MM.1S (cell line): ENCODE data around the gene PPP6R1.

Experiments used
- DNase-seq: peaks from one replicate; pipeline ENCODE4 v3.0.0-alpha.2; 2015
- H2AFZ ChIP-seq: fragments of 300-600 bp; sonication (generic); 2 replicates; pipeline ENCODE4 v1.6.0; 2016; ENCODE audit warnings: antibody characterized with exemption, low read length
- H3F3A ChIP-seq: fragments of 300-600 bp; sonication (generic); 2 replicates; pipeline ENCODE4 v1.6.1; 2016; ENCODE audit warnings: mild to moderate bottlenecking, antibody characterized with exemption, low read length, moderate library complexity, mixed read lengths; ENCODE audit not compliant: insufficient read depth
- H3K27ac ChIP-seq: fragments of 300-600 bp; sonication (generic); 2 replicates; pipeline ENCODE4 v1.5.1; 2016; ENCODE audit warnings: mild to moderate bottlenecking, low read length
- H3K27me3 ChIP-seq: fragments of 300-600 bp; sonication (generic); replicated peaks from 2 replicates; pipeline ENCODE4 v1.6.0; 2016; ENCODE audit warnings: low read length; ENCODE audit not compliant: insufficient read depth
- H3K36me3 ChIP-seq: fragments of 300-600 bp; sonication (generic); replicated peaks from 2 replicates; pipeline ENCODE4 v1.6.1; 2016; ENCODE audit warnings: mild to moderate bottlenecking, low read length, mixed read lengths; ENCODE audit not compliant: insufficient read depth
- H3K4me1 ChIP-seq: fragments of 300-600 bp; sonication (generic); 2 replicates; pipeline ENCODE4 v1.6.1; 2016; ENCODE audit warnings: low read length, mixed read lengths
- H3K4me2 ChIP-seq: fragments of 300-600 bp; sonication (generic); 2 replicates; pipeline ENCODE4 v1.6.0; 2016; ENCODE audit warnings: low read depth, low read length
- H3K4me3 ChIP-seq: fragments of 300-600 bp; sonication (generic); 2 replicates; pipeline ENCODE4 v1.5.1; 2016; ENCODE audit warnings: low read length, mixed read lengths
- H3K79me2 ChIP-seq: fragments of 300-600 bp; sonication (generic); 2 replicates; pipeline ENCODE4 v1.6.1; 2016; ENCODE audit warnings: mixed run types, low read length, mixed read lengths
- H3K9ac ChIP-seq: fragments of 300-600 bp; sonication (generic); 2 replicates; pipeline ENCODE4 v1.6.1; 2016; ENCODE audit warnings: low read length, mixed read lengths
- H3K9me2 ChIP-seq: fragments of 300-600 bp; sonication (generic); replicated peaks from 2 replicates; pipeline ENCODE4 v1.6.1; 2016; ENCODE audit warnings: mild to moderate bottlenecking, low read length, mixed read lengths; ENCODE audit not compliant: insufficient read depth
- H3K9me3 ChIP-seq: fragments of 300-600 bp; sonication (generic); replicated peaks from 2 replicates; pipeline ENCODE4 v1.6.1; 2016; ENCODE audit warnings: mild to moderate bottlenecking, low read length, mixed read lengths; ENCODE audit not compliant: insufficient read depth
- H4K20me1 ChIP-seq: fragments of 300-600 bp; sonication (generic); 2 replicates; pipeline ENCODE4 v1.6.1; 2016; ENCODE audit warnings: mild to moderate bottlenecking, low read length, moderate library complexity, mixed read lengths; ENCODE audit not compliant: insufficient read depth
- CTCF ChIP-seq: fragments of 300-600 bp; sonication (generic); IDR thresholded peaks from 2 replicates; pipeline ENCODE4 v1.5.1; 2016; ENCODE audit warnings: antibody characterized with exemption, low read length, mixed read lengths
- EZH2 ChIP-seq: fragments of 300-600 bp; sonication (generic); optimal IDR thresholded peaks from 2 replicates; pipeline ENCODE3; 2017; ENCODE audit warnings: low read depth, mild to moderate bottlenecking, antibody characterized with exemption, low read length, mixed read lengths
- EZH2phosphoT487 ChIP-seq: fragments of 300-600 bp; sonication (generic); IDR thresholded peaks from 2 replicates; pipeline ENCODE4 v1.6.1; 2018; ENCODE audit warnings: antibody characterized with exemption, low read length

PPP6R1 gene

GRCh38 chr19:55301459-55302317 lies 42.9 kb upstream of the PPP6R1 start:
- Histone ChIP-seq H4K20me1 (no peaks in the 10 kb centered on the region), H3K9me2 (no peaks in the 10 kb centered on the region), H3K4me2 (peak overlapping the region; percentile 80), H3K4me1 (peaks cover 1% of the 10 kb centered on the region), H3K36me3 (no peaks in the 10 kb centered on the region), H3F3A (peaks cover 3% of the 10 kb centered on the region; the same call in 1 of the 2 replicates), H3K27ac (no peak overlapping the region), H3K79me2 (0 out of 2 replicates have a peak, but pooled peaks cover 4% of the 10 kb centered on the region), H2AFZ (peak overlapping the region; percentile 76), H3K27me3 (no peaks in the 10 kb centered on the region), H3K9me3 (no peaks in the 10 kb centered on the region), H3K9ac (peak overlapping the region; percentile 57), H3K4me3 (peak overlapping the region; percentile 62)
- DNase-seq: peak; percentile 90
- TF ChIP-seq EZH2phosphoT487: no peak
- peak; percentile 93 for TF ChIP-seq CTCF

GRCh38 chr19:55300886-55301458 lies 42.2 kb upstream of the PPP6R1 start:
- no peaks in the 10 kb centered on the region for H3K27me3 ChIP-seq

GRCh38 chr19:55299991-55300390 lies 41.2 kb upstream of the PPP6R1 start:
- Histone ChIP-seq H3K27ac (no peak overlapping the region), H3K9me2 (no peaks in the 10 kb centered on the region), H2AFZ (no peak overlapping the region), H3K9ac (no peak overlapping the region), H3K4me3 (no peak overlapping the region), H3K36me3 (no peaks in the 10 kb centered on the region), H3K4me1 (no peaks in the 10 kb centered on the region), H3F3A (no peaks in the 10 kb centered on the region), H3K9me3 (no peaks in the 10 kb centered on the region), H3K79me2 (0 out of 2 replicates have a peak, but pooled peaks cover 4% of the 10 kb centered on the region), H3K27me3 (no peaks in the 10 kb centered on the region), H4K20me1 (no peaks in the 10 kb centered on the region), H3K4me2 (no peak overlapping the region)
- TF ChIP-seq CTCF: no peak
- TF ChIP-seq EZH2phosphoT487: no peak
- TF ChIP-seq EZH2: no peak
- no peak for DNase-seq

More at GRCh38 chr19:55300886-55301458, 42.2 kb upstream of the PPP6R1 start:
- H3K9ac ChIP-seq: no peak overlapping the region
- H3K36me3 ChIP-seq: no peaks in the 10 kb centered on the region
- no peak overlapping the region for H3K27ac ChIP-seq
- TF ChIP-seq EZH2phosphoT487 (no peak), CTCF (no peak), EZH2 (no peak)
- H3F3A ChIP-seq: no peaks in the 10 kb centered on the region
- peak overlapping the region; percentile 76 for H2AFZ ChIP-seq
- H3K4me1 ChIP-seq: no peaks in the 10 kb centered on the region
- H3K9me2 ChIP-seq: no peaks in the 10 kb centered on the region
- H3K4me2 ChIP-seq: peak overlapping the region; percentile 80
- no peak overlapping the region for H3K4me3 ChIP-seq
- DNase-seq: no peak
- H3K79me2 ChIP-seq: 0 out of 2 replicates have a peak, but pooled peaks cover 4% of the 10 kb centered on the region
- no peaks in the 10 kb centered on the region for H4K20me1 ChIP-seq
- no peaks in the 10 kb centered on the region for H3K9me3 ChIP-seq
